ENCODE measurements around the gene LCN12.

The LCN12 gene

DNA sequence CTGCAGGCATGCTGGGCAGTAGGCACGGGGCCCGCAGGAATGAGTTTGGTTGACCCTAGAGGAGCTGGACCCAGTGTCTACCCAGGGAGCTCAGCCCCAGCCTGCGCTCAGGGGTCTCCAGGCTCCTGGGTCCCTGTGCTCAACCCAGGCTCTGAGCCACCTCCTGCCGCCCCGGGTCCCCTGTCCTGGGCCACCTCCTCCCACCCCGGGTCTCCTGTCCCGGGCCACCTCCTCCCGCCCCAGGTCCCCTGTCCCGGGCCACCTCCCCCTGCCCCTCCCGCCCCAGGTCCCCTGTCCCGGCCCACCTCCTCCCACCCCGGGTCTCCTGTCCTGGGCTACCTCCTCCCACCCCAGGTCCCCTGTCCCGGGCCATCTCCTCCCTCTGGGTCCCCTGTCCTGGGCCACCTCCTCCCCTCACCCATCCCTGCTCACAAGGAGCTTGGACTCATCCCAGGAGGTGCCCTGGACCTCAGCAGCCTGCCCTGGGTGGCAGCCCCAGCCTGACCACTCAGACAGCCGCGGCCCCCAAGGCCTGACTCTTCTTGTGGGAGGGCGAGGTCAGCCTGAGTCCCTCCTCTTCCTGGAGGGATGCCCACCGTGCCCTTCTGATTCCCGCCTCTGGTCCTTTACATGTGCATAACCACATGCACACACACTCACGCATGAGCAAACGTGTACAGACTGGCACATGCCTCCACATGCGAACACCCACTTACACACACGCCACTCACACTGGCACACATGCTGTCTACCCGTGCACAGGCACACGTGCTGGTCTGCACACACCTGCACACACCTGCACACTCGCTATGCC is 2.4 kb downstream of the LCN12 start:
- Histone ChIP-seq H3K27ac (ENCODE audit: low read depth, low read length, severe bottlenecking) (no peak overlapping the region), H3K4me3 (ENCODE audit: extremely low read depth, insufficient read depth, low read length, poor library complexity, severe bottlenecking) (no peak overlapping the region), H3K9me3 (ENCODE audit: control insufficient read depth, low read length) (peaks cover 3% of the 10 kb centered on the region), H3K36me3 (ENCODE audit: control insufficient read depth, insufficient read depth, low read length) (no peaks in the 10 kb centered on the region), H3K4me1 (ENCODE audit: control insufficient read depth, insufficient read depth, low read length, poor library complexity, severe bottlenecking) (no peaks in the 10 kb centered on the region)
- WGBS, 2 experiments (ENCODE audit: insufficient coverage in 2 of 2) = 83 to 88% methylated on average over 15 to 18 of the region's 25 CpGs

- WGBS, 2 experiments (ENCODE audit: insufficient coverage in 2 of 2) = 84 to 90% methylated on average over 13 of the region's 14 CpGs
Measured at GRCh38 chr9:136955202-136955942, 3.3 kb downstream of the LCN12 start.

DNA sequence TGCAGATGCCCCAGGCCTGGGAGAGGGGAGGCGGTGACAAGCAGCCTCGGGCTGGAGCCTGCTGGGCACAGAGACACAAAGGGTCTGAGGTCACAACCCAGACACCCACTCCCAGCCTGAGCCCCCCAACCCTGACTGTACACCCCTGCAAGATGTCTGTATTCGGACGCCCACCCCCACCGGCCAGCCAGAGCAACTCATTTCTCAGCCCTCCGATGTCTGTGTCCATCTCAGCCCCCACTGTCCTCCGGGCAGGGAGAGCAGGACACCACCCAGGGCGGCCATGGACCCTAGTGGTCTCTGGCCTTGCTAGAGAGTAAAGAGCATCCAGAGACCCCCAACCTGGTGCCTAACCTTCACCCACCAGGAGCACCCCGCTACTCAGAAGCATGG is 3.9 kb downstream of the LCN12 start:
- Histone ChIP-seq H3K9me3 (ENCODE audit: control insufficient read depth, low read length) (peaks cover 3% of the 10 kb centered on the region), H3K4me3 (ENCODE audit: extremely low read depth, insufficient read depth, low read length, poor library complexity, severe bottlenecking) (no peak overlapping the region), H3K27ac (ENCODE audit: low read depth, low read length, severe bottlenecking) (no peak overlapping the region), H3K36me3 (ENCODE audit: control insufficient read depth, insufficient read depth, low read length) (no peaks in the 10 kb centered on the region), H3K4me1 (ENCODE audit: control insufficient read depth, insufficient read depth, low read length, poor library complexity, severe bottlenecking) (peaks cover under 1% of the 10 kb centered on the region)
- WGBS, 2 experiments (ENCODE audit: insufficient coverage in 2 of 2) = 100% methylated on average over 2 to 7 of the region's 9 CpGs

More at GRCh38 chr9:136955202-136955942, 3.3 kb downstream of the LCN12 start:
- Histone ChIP-seq H3K27ac (ENCODE audit: low read depth, low read length, severe bottlenecking) (no peak overlapping the region), H3K9me3 (ENCODE audit: control insufficient read depth, low read length) (peaks cover 3% of the 10 kb centered on the region), H3K36me3 (ENCODE audit: control insufficient read depth, insufficient read depth, low read length) (no peaks in the 10 kb centered on the region), H3K4me1 (ENCODE audit: control insufficient read depth, insufficient read depth, low read length, poor library complexity, severe bottlenecking) (no peaks in the 10 kb centered on the region), H3K4me3 (ENCODE audit: extremely low read depth, insufficient read depth, low read length, poor library complexity, severe bottlenecking) (no peak overlapping the region)

GRCh38 chr9:136956604-136957003 is 4.5 kb downstream of the LCN12 start:
- peaks cover 3% of the 10 kb centered on the region for H3K4me1 ChIP-seq (ENCODE audit: control insufficient read depth, insufficient read depth, low read length, poor library complexity, severe bottlenecking)
- H3K9me3 ChIP-seq (ENCODE audit: control insufficient read depth, low read length) = peaks cover 3% of the 10 kb centered on the region
- no peak overlapping the region for H3K27ac ChIP-seq (ENCODE audit: low read depth, low read length, severe bottlenecking)
- no peaks in the 10 kb centered on the region for H3K36me3 ChIP-seq (ENCODE audit: control insufficient read depth, insufficient read depth, low read length)
- WGBS, 2 experiments (ENCODE audit: insufficient coverage in 2 of 2) = 85 to 93% methylated on average over 4 of the region's 4 CpGs
- no peak overlapping the region for H3K4me3 ChIP-seq (ENCODE audit: extremely low read depth, insufficient read depth, low read length, poor library complexity, severe bottlenecking)

DNA sequence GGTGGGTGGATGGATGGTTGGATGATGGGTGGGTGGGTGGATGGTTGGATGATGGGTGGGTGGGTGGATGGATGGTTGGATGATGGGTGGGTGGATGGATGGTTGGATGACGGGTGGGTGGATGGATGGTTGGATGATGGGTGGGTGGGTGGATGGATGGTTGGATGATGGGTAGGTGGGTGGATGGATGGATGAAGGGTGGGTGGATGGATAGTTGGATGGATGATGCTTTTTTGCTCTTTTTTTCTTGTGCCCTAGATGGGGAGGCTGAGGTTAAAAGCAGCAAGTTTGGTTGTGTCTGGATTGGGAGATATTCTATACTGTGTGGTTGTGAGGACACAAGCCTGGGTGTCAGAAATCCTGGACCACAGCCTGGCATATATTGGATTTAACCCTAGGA is 5.4 kb downstream of the LCN12 start:
- WGBS, 2 experiments (ENCODE audit: insufficient coverage in 2 of 2) = 83 to 88% methylated on average over 1 of the region's 1 CpG

DNA sequence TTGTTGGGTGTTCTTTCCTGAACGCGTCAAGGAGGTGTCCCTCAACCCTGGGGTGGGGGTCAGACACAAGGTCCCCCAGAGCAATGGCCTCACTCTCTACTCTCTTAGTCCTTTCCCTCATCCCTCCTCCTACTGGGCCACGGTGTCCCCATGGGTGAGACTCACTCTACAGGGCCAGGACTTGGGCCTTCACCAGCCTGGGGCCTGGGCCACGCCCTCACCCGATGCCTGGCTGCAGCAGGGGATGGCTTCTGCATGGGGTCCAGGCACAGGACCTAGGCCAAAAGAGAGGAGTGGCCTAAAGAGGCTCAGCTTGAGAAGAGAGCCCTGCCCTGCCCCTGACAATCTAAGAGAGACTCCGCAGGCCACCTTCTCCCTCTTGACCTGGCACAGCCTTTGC is 5.8 kb downstream of the LCN12 start:
- Histone ChIP-seq H3K4me1 (ENCODE audit: control insufficient read depth, insufficient read depth, low read length, poor library complexity, severe bottlenecking) (peaks cover 3% of the 10 kb centered on the region), H3K36me3 (ENCODE audit: control insufficient read depth, insufficient read depth, low read length) (no peaks in the 10 kb centered on the region), H3K4me3 (ENCODE audit: extremely low read depth, insufficient read depth, low read length, poor library complexity, severe bottlenecking) (no peak overlapping the region), H3K9me3 (ENCODE audit: control insufficient read depth, low read length) (peaks cover 3% of the 10 kb centered on the region), H3K27ac (ENCODE audit: low read depth, low read length, severe bottlenecking) (no peak overlapping the region)
- WGBS, 2 experiments (ENCODE audit: insufficient coverage in 2 of 2) = 86 to 94% methylated on average over 4 to 5 of the region's 6 CpGs

More for the DNA sequence above, 5.4 kb downstream of the LCN12 start:
- Histone ChIP-seq H3K36me3 (ENCODE audit: control insufficient read depth, insufficient read depth, low read length) (no peaks in the 10 kb centered on the region), H3K27ac (ENCODE audit: low read depth, low read length, severe bottlenecking) (no peak overlapping the region), H3K4me1 (ENCODE audit: control insufficient read depth, insufficient read depth, low read length, poor library complexity, severe bottlenecking) (peaks cover 3% of the 10 kb centered on the region), H3K9me3 (ENCODE audit: control insufficient read depth, low read length) (peaks cover 3% of the 10 kb centered on the region), H3K4me3 (ENCODE audit: extremely low read depth, insufficient read depth, low read length, poor library complexity, severe bottlenecking) (no peak overlapping the region)

DNA sequence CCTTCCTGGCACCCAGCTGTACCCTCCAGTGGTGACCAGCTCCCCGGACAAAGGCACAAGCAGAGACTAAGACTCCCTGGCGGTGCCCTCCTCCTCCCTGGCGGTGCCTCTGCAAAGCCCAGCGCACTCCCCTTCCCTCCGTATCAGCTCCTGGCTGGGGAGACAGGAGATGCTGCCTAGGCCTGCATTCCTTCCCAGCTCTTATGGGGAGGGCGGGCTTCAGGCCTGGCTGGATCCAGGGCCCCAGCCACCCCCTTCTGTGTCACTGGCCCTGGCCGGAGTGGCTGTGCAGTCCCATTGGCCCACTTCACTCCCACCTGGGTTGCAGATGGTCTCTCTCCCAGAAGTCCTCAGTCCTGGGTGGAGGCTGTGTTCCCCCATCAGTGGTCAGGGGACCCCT is 6.4 kb downstream of the LCN12 start:
- whole genome bisulfite sequencing, 2 experiments (ENCODE audit: insufficient coverage in 2 of 2) = 80 to 82% methylated on average over 6 to 7 of the region's 7 CpGs
- Histone ChIP-seq H3K4me3 (ENCODE audit: extremely low read depth, insufficient read depth, low read length, poor library complexity, severe bottlenecking) (no peak overlapping the region), H3K27ac (ENCODE audit: low read depth, low read length, severe bottlenecking) (no peak overlapping the region), H3K4me1 (ENCODE audit: control insufficient read depth, insufficient read depth, low read length, poor library complexity, severe bottlenecking) (peaks cover 3% of the 10 kb centered on the region), H3K36me3 (ENCODE audit: control insufficient read depth, insufficient read depth, low read length) (no peaks in the 10 kb centered on the region), H3K9me3 (ENCODE audit: control insufficient read depth, low read length) (peaks cover 3% of the 10 kb centered on the region)

DNA sequence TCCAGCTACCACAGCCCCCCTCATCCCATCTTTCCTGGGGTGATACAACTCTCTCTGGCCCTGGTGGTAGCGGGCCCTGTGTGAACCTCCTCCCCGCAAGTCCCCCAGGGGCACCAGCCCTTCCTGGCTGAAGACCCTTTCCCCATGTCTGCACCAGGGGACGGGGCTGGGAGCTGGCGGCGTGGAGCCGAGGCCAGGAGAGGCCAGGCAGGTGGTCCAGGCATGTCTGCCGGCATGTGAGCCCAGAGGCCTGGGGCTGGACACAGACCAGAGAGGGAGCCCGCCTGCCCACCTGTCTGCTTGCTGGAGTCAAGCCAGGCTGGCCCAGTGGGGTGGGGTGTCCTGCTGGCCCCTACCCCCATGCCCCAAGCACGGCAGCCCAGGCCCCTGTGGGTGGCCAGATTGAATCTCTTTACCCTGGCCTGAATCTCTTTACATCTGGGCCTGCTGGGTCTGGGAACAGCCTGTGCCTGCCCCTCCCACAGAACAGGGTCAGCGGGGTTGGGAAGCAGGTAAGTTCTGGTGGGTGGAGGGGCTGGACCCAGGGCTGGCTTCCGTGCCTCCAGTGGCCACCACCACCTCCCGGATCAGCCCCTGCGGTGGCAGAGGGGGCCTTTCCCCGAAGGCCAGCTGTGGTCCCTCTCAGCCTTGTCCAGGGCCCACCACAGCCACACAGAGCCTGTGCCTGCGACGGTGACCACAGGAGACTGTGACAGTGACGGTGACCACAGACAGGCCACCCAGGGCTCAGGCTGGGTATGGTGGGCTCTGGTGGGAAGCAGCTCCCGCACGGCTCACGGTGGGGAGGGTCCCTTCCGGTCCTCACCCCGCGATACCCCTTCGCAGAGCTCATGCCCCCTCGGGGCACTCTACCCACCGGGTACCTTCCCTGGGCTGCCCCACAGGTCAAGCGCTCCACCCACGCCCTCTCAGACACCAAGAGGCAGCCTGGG is 7.1 kb downstream of the LCN12 start:
- no peak overlapping the region for H3K27ac ChIP-seq (ENCODE audit: low read depth, low read length, severe bottlenecking)
- peaks cover 3% of the 10 kb centered on the region for H3K9me3 ChIP-seq (ENCODE audit: control insufficient read depth, low read length)
- WGBS, 2 experiments (ENCODE audit: insufficient coverage in 2 of 2) = 91% methylated on average over 25 to 26 of the region's 28 CpGs
- H3K36me3 ChIP-seq (ENCODE audit: control insufficient read depth, insufficient read depth, low read length) = no peaks in the 10 kb centered on the region
- H3K4me3 ChIP-seq (ENCODE audit: extremely low read depth, insufficient read depth, low read length, poor library complexity, severe bottlenecking) = no peak overlapping the region
- H3K4me1 ChIP-seq (ENCODE audit: control insufficient read depth, insufficient read depth, low read length, poor library complexity, severe bottlenecking) = peaks cover 3% of the 10 kb centered on the region

DNA sequence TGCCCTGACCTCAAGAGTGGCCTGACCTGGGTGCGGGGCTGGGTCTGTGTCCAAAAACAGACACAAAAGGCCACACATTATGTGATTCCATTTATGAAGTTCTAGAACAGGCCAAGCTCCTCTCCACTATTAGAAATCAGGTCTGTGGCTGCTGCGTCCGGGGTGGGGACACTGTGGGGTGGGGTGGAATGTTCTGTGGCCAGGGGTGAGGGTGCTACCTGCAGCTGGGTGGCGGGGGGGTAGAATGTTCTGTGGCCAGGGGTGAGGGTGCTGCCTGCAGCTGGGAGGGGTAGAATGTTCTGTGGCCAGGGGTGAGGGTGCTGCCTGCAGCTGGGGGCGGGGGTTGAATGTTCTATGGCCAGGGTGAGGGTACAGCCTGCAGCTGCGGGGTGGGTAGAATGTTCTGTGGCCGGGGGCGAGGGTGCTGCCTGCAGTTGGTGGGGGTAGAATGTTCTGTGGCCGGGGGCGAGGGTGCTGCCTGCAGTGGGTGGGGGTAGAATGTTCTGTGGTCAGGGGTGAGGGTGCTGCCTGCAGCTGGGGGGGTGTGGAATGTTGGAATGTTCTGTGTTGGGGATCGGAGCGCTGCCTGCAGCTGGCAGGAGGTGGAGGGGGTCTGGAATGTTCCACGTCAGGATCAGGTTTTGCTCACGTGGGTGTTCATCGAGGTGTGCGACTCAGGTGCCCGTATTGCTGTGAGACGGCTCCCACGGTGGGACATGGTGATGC is 8.3 kb downstream of the LCN12 start:
- Histone ChIP-seq H3K9me3 (ENCODE audit: control insufficient read depth, low read length) (peaks cover 3% of the 10 kb centered on the region), H3K36me3 (ENCODE audit: control insufficient read depth, insufficient read depth, low read length) (no peaks in the 10 kb centered on the region), H3K4me1 (ENCODE audit: control insufficient read depth, insufficient read depth, low read length, poor library complexity, severe bottlenecking) (peaks cover 3% of the 10 kb centered on the region), H3K27ac (ENCODE audit: low read depth, low read length, severe bottlenecking) (no peak overlapping the region), H3K4me3 (ENCODE audit: extremely low read depth, insufficient read depth, low read length, poor library complexity, severe bottlenecking) (no peak overlapping the region)
- 94 to 96% methylated on average over 10 to 11 of the region's 19 CpGs for WGBS, 2 experiments (ENCODE audit: insufficient coverage in 2 of 2)

DNA sequence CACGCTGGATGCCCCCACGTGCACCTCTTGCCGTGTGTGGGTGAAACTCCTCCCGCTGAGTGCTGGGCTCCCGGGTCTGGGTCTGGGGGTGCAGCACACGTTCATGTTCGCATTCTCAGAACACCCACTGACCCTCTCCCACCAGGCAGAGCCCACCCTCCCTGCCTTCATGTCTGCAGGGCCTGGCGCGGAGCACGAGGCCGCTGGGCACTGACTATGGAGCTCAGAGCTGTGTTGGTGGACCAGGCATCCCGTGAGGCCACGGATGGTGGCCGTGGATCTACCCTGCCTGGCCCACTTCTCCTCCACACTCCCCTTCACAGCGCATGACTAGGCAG is 8.8 kb downstream of the LCN12 start:
- Histone ChIP-seq H3K27ac (ENCODE audit: low read depth, low read length, severe bottlenecking) (no peak overlapping the region), H3K4me1 (ENCODE audit: control insufficient read depth, insufficient read depth, low read length, poor library complexity, severe bottlenecking) (peaks cover 3% of the 10 kb centered on the region), H3K4me3 (ENCODE audit: extremely low read depth, insufficient read depth, low read length, poor library complexity, severe bottlenecking) (no peak overlapping the region), H3K9me3 (ENCODE audit: control insufficient read depth, low read length) (peaks cover 3% of the 10 kb centered on the region), H3K36me3 (ENCODE audit: control insufficient read depth, insufficient read depth, low read length) (no peaks in the 10 kb centered on the region)
- 95% methylated on average over 10 to 11 of the region's 15 CpGs for WGBS, 2 experiments (ENCODE audit: insufficient coverage in 2 of 2)
